GM18505 (cell line): ENCODE results near the gene OR10G8.
"Not testable (repeated sequence)": the region's sequence is repeated elsewhere in the genome, so short reads cannot be mapped to it uniquely, and the experiment has no call there.

Experiments
- ATAC-seq: cut with Tn5 transposase; IDR thresholded peaks from one replicate; pipeline ENCODE4 v1.9.1; 2021; ENCODE audit not compliant: unreplicated experiment
- POLR2A ChIP-seq: IDR thresholded peaks from 4 replicates; pipeline ENCODE4 v1.6.1; 2011; ENCODE audit warnings: borderline replicate concordance; ENCODE audit not compliant: insufficient read depth, insufficient read length; ENCODE audit errors: extremely low read depth

The OR10G8 gene

GRCh38 chr11:124026498-124026897 lies at the start of gene OR10G8:
TSS of gene OR10G8 (plus strand) at chr11:124026798. CDS start at chr11:124029623, 2,825 bp downstream.
- no peak for ATAC-seq
- TF ChIP-seq POLR2A: no peak

- ATAC-seq: no peak
- no peak for TF ChIP-seq POLR2A
These were observed 48.8 kb upstream of the OR10G8 start, which contains the start of gene OR10S1 for GRCh38 chr11:123977731-123978347. TSS of gene OR10S1 (minus strand) at chr11:123977781. CDS start at chr11:123977664, 117 bp downstream.

GRCh38 chr11:123979311-123979710 lies 47.3 kb upstream of the OR10G8 start:
- no peak for ATAC-seq
- no peak for TF ChIP-seq POLR2A

- ATAC-seq: no peak
- no peak for TF ChIP-seq POLR2A
These were observed 31.5 kb upstream of the OR10G8 start, which contains the start of gene OR10G6 for GRCh38 chr11:123995119-123995518. TSS of gene OR10G6 (minus strand) at chr11:123995161. CDS start at chr11:123995161, 0 bp downstream.

GRCh38 chr11:124012697-124013096 lies 13.9 kb upstream of the OR10G8 start, which contains the start of gene OR10G4:
TSS of gene OR10G4 (plus strand) at chr11:124012997. CDS start at chr11:124015575, 2,578 bp downstream.
- no peak for ATAC-seq
- no peak for TF ChIP-seq POLR2A

GRCh38 chr11:124015837-124016236 lies 10.8 kb upstream of the OR10G8 start:
- ATAC-seq: not testable (repeated sequence)

GRCh38 chr11:124036666-124037065 lies 10.1 kb downstream of the OR10G8 start:
- no peak for TF ChIP-seq POLR2A
- no peak for ATAC-seq

GRCh38 chr11:124039557-124039956 lies 13.0 kb downstream of the OR10G8 start:
- no peak for TF ChIP-seq POLR2A
- no peak for ATAC-seq

GRCh38 chr11:124041254-124041653 lies 14.7 kb downstream of the OR10G8 start, which contains the start of gene OR10G7:
TSS of gene OR10G7 (minus strand) at chr11:124041325. CDS start at chr11:124039001, 2,324 bp downstream.
- no peak for ATAC-seq

GRCh38 chr11:124043420-124043819 lies 16.8 kb downstream of the OR10G8 start:
- no peak for ATAC-seq

More at GRCh38 chr11:124041254-124041653, 14.7 kb downstream of the OR10G8 start, which contains the start of gene OR10G7:
- no peak for TF ChIP-seq POLR2A

GRCh38 chr11:124050748-124051147 lies 24.1 kb downstream of the OR10G8 start:
- no peak for ATAC-seq
- TF ChIP-seq POLR2A: no peak

More at GRCh38 chr11:124043420-124043819, 16.8 kb downstream of the OR10G8 start:
- TF ChIP-seq POLR2A: no peak

- no peak for ATAC-seq
- TF ChIP-seq POLR2A: no peak
These were observed 26.4 kb downstream of the OR10G8 start for GRCh38 chr11:124052966-124053365.

- no peak for ATAC-seq
- no peak for TF ChIP-seq POLR2A
These were observed 42.1 kb downstream of the OR10G8 start for GRCh38 chr11:124068601-124069110.
